HepG2 (cell line): ENCODE data around the gene NSD2. TPM values are rescaled to one million over a fixed set of nuclear protein-coding genes. Genes with fewer than 3 reads are reported as not detected.
A peak's percentile ranks its signal among the peaks of the same experiment; 100 is the strongest.

ENCODE experiments used
- ADNP ChIP-seq: sonication (generic); formaldehyde crosslinking; IDR thresholded peaks from 2 replicates; pipeline ENCODE4 v1.4.0; 2020; ENCODE audit warnings: missing genetic modification reagents
- HNF4G ChIP-seq, 2 experiments: sonication (generic) in 1 of 2; formaldehyde crosslinking in 1 of 2; IDR thresholded peaks; 2 replicates each; pipeline versions ENCODE4 v1.4.0 to v1.6.1; 2011 to 2020; ENCODE audit warnings: borderline replicate concordance in 2 of 2, low read depth in 2 of 2, mild to moderate bottlenecking in 2 of 2, low read length in 1 of 2, missing genetic modification reagents in 1 of 2, moderate library complexity in 1 of 2
- HNRNPLL ChIP-seq: fragments of 200-400 bp; formaldehyde crosslinking; IDR thresholded peaks from 2 replicates; pipeline ENCODE4 v1.6.1; 2017; ENCODE audit warnings: mild to moderate bottlenecking, low read depth, low read length; ENCODE audit not compliant: poor library complexity, severe bottlenecking
- HOXD1 ChIP-seq: sonication (generic); formaldehyde crosslinking; IDR thresholded peaks from 2 replicates; pipeline ENCODE4 v1.5.0; 2020; ENCODE audit warnings: missing genetic modification reagents
- ONECUT2 ChIP-seq: sonication (generic); formaldehyde crosslinking; IDR thresholded peaks from 2 replicates; pipeline ENCODE4 v1.4.0; 2020; ENCODE audit warnings: missing genetic modification reagents
- RBFOX2 ChIP-seq: fragments of 200-400 bp; formaldehyde crosslinking; IDR thresholded peaks from 2 replicates; pipeline ENCODE4 v1.6.1; 2017; ENCODE audit warnings: low read depth, mild to moderate bottlenecking, low read length
- SP4 ChIP-seq: sonication (generic); formaldehyde crosslinking; IDR thresholded peaks from 2 replicates; pipeline ENCODE4 v1.8.1; 2023; ENCODE audit warnings: mild to moderate bottlenecking, missing genetic modification reagents
- TBX3 ChIP-seq: fragments of 450-650 bp; IDR thresholded peaks from 2 replicates; pipeline ENCODE4 v1.6.1; 2017; ENCODE audit warnings: antibody characterized with exemption, mild to moderate bottlenecking, inconsistent platforms, borderline replicate concordance
- TCF12 ChIP-seq, 2 experiments: fragments of 450-650 bp in 1 of 2; sonication (generic) in 1 of 2; formaldehyde crosslinking in 1 of 2; IDR thresholded peaks; 2 replicates each; pipeline versions ENCODE4 v1.6.1 to v1.8.0; 2017 to 2022; ENCODE audit warnings: antibody characterized with exemption in 1 of 2, mild to moderate bottlenecking in 1 of 2, missing genetic modification reagents in 1 of 2, moderate library complexity in 1 of 2
- TEAD2 ChIP-seq: sonication (generic); formaldehyde crosslinking; IDR thresholded peaks from 2 replicates; pipeline ENCODE4 v1.9.0; 2021; ENCODE audit warnings: missing genetic modification reagents
- TSC22D2 ChIP-seq: sonication (generic); formaldehyde crosslinking; IDR thresholded peaks from 2 replicates; pipeline ENCODE4 v1.5.1; 2020; ENCODE audit warnings: missing genetic modification reagents, mild to moderate bottlenecking, borderline replicate concordance
- XBP1 ChIP-seq: sonication (generic); formaldehyde crosslinking; IDR thresholded peaks from 2 replicates; pipeline ENCODE4 v1.5.0; 2020; ENCODE audit warnings: missing genetic modification reagents
- ZNF34 ChIP-seq: sonication (generic); formaldehyde crosslinking; IDR thresholded peaks from 2 replicates; pipeline ENCODE4 v1.4.0; 2020; ENCODE audit warnings: mild to moderate bottlenecking, missing genetic modification reagents, borderline replicate concordance
- ZNF549 ChIP-seq: sonication (generic); formaldehyde crosslinking; IDR thresholded peaks from 2 replicates; pipeline ENCODE4 v1.5.0; 2020; ENCODE audit warnings: missing genetic modification reagents
- ZNF614 ChIP-seq: IDR thresholded peaks from 2 replicates; pipeline ENCODE4 v1.6.1; 2018; ENCODE audit warnings: missing biosample characterization, missing genetic modification reagents, inconsistent platforms, borderline replicate concordance
- polyA plus RNA-seq, 8 experiments: library from polyadenylated mRNA; depleted of rRNA in 3 of 8; stranded (reverse) in 7 of 8; unstranded in 1 of 8; fragments of >200 nt; fragmentation: Illumina TruSeq in 4 of 8; extraction: Trizol in 4 of 8; gene quantifications; 2 replicates each; pipeline versions ENCODE4 v1.2.1 to v1.2.3, GENCODE V29; 2011 to 2016; ENCODE audit warnings: low read depth in 4 of 8, missing spikeins in 1 of 8, mixed read lengths in 1 of 8; ENCODE audit not compliant: insufficient read depth in 1 of 8
- total RNA-seq, 5 experiments: library from RNA; depleted of rRNA; stranded (reverse); fragments of >200 nt; fragmentation: Illumina TruSeq; extraction: Trizol; gene quantifications; 2 replicates each; pipeline ENCODE4 v1.2.3, GENCODE V29; 2016; ENCODE audit warnings: low read depth in 1 of 5
- TF ChIP-seq, protein P1 (sequence below): sonication (generic); formaldehyde crosslinking; conservative IDR thresholded peaks from 2 replicates; pipeline ENCODE4 v1.8.0; 2022; ENCODE audit warnings: mild to moderate bottlenecking, moderate library complexity, missing genetic modification reagents
- TF ChIP-seq, protein P2 (sequence below): sonication (generic); formaldehyde crosslinking; IDR thresholded peaks from 2 replicates; pipeline ENCODE4 v1.4.0; 2020; ENCODE audit warnings: missing genetic modification reagents, mild to moderate bottlenecking, borderline replicate concordance
- TF ChIP-seq, protein P3 (sequence below): sonication (generic); formaldehyde crosslinking; IDR thresholded peaks from 2 replicates; pipeline ENCODE4 v1.4.0; 2020; ENCODE audit warnings: missing genetic modification reagents

NSD2 gene
- total and polyA plus RNA-seq, 2 of the 13 experiments (the other 11 are each of a cell fraction or from before 2014, with no cell fraction given): 22.0 to 65.9 TPM

DNA sequence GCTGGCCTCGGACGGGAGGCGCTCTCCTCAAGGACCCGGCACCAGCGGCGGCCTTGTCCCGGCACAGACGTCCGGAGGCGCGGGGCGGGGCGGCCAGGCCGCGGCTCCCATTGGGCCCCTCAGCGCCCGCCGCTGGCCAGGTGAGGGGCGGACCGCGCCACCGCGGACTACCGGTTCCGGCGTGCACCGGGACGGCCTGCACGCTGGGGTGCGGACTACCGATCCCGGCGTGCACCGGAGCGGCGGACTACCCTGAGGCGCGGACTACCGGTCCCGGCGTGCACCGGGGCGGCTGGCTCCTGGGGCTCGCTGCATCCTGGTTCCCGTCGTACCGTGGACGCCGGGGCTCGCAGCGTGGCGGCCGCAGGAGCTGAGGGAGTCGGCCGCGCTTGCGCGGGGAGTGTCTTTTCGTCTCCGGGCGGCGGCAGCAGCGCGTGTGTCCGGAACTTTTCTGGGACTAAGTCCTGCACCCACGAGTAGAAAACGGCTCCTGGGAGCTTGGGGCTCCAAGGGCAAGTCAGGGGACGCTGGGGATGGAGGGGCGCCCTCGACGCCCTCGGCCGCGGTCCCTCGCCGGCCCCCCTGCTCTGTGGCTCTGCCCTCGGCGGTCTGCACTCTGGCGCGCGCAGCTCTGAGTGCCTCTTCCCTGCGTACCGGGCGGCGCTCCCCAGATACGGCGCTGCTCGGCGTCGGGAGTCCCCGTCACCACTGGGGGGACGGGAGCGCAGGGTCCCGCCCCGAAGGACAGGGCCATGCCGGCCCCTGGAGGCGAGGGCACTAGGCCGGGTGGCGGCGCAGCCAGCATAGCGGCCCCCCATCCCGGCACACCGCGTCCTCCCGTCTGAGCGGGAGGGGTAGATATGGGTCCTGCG is 14.9 kb upstream of the NSD2 start, which contains the start of gene LETM1 (continued):
- TF ChIP-seq ZNF614 (CRISPR knock-in tag) (peak; percentile 86; the same call in 1 of the 2 replicates), HNRNPLL (peak; percentile 73), ONECUT2 (CRISPR knock-in tag) (no peak), TBX3 (no peak), SP4 (CRISPR knock-in tag) (peak; percentile 84; the same call in 1 of the 2 replicates), ZNF549 (CRISPR knock-in tag) (no peak), TCF12 (IDR thresholded peaks at IDR 0.05) (no peak), TCF12 (CRISPR knock-in tag; IDR thresholded peaks at IDR 0.05) (0 out of 2 replicates have a peak, but pooled peaks have one; percentile 37), HNF4G (IDR thresholded peaks at IDR 0.05; ENCODE audit: borderline replicate concordance, low read depth, low read length) (no peak), HNF4G (CRISPR knock-in tag; IDR thresholded peaks at IDR 0.05; ENCODE audit: borderline replicate concordance, low read depth) (0 out of 2 replicates have a peak, but pooled peaks have one; percentile 44), HOXD1 (CRISPR knock-in tag) (peak; percentile 78; the same call in 1 of the 2 replicates), ZNF34 (CRISPR knock-in tag) (peak; percentile 58; the same call in 1 of the 2 replicates), RBFOX2 (peak; percentile 93), ADNP (CRISPR knock-in tag) (no peak), TSC22D2 (no peak), TEAD2 (CRISPR knock-in tag) (no peak), XBP1 (CRISPR knock-in tag) (peak; percentile 60; the same call in 1 of the 2 replicates)
- TF ChIP-seq, protein P1, sequence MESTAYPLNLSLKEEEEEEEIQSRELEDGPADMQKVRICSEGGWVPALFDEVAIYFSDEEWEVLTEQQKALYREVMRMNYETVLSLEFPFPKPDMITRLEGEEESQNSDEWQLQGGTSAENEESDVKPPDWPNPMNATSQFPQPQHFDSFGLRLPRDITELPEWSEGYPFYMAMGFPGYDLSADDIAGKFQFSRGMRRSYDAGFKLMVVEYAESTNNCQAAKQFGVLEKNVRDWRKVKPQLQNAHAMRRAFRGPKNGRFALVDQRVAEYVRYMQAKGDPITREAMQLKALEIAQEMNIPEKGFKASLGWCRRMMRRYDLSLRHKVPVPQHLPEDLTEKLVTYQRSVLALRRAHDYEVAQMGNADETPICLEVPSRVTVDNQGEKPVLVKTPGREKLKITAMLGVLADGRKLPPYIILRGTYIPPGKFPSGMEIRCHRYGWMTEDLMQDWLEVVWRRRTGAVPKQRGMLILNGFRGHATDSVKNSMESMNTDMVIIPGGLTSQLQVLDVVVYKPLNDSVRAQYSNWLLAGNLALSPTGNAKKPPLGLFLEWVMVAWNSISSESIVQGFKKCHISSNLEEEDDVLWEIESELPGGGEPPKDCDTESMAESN (CRISPR knock-in tag): peak; percentile 85
- TF ChIP-seq, protein P2, sequence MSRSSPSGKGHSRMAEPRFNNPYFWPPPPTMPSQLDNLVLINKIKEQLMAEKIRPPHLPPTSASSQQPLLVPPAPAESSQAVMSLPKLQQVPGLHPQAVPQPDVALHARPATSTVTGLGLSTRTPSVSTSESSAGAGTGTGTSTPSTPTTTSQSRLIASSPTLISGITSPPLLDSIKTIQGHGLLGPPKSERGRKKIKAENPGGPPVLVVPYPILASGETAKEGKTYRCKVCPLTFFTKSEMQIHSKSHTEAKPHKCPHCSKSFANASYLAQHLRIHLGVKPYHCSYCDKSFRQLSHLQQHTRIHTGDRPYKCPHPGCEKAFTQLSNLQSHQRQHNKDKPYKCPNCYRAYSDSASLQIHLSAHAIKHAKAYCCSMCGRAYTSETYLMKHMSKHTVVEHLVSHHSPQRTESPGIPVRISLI: peak; percentile 14; the same call in 1 of the 2 replicates
- TF ChIP-seq, protein P3, sequence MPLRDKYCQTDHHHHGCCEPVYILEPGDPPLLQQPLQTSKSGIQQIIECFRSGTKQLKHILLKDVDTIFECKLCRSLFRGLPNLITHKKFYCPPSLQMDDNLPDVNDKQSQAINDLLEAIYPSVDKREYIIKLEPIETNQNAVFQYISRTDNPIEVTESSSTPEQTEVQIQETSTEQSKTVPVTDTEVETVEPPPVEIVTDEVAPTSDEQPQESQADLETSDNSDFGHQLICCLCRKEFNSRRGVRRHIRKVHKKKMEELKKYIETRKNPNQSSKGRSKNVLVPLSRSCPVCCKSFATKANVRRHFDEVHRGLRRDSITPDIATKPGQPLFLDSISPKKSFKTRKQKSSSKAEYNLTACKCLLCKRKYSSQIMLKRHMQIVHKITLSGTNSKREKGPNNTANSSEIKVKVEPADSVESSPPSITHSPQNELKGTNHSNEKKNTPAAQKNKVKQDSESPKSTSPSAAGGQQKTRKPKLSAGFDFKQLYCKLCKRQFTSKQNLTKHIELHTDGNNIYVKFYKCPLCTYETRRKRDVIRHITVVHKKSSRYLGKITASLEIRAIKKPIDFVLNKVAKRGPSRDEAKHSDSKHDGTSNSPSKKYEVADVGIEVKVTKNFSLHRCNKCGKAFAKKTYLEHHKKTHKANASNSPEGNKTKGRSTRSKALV (CRISPR knock-in tag): peak; percentile 80
